ENCODE results near the gene ALDH7A1.
"Not testable (repeated sequence)": the region's sequence is repeated elsewhere in the genome, so short reads cannot be mapped to it uniquely, and the experiment has no call there.

ALDH7A1 gene

GRCh38 chr5:126591549-126591948, 3.5 kb downstream of the ALDH7A1 start:
- DNase-seq = no peak

- no peak for DNase-seq
Measured at GRCh38 chr5:126589536-126590297, 5.3 kb downstream of the ALDH7A1 start.

- no peak for DNase-seq
Measured at GRCh38 chr5:126587551-126588390, 7.2 kb downstream of the ALDH7A1 start.

GRCh38 chr5:126583761-126584160, 11.3 kb downstream of the ALDH7A1 start:
- DNase-seq = no peak

- no peak for DNase-seq
Measured at GRCh38 chr5:126579716-126580115, 15.3 kb downstream of the ALDH7A1 start.

- no peak for DNase-seq
Measured at GRCh38 chr5:126577415-126577814, 17.6 kb downstream of the ALDH7A1 start.

- DNase-seq = no peak
Measured at GRCh38 chr5:126576974-126577373, 18.0 kb downstream of the ALDH7A1 start.

GRCh38 chr5:126575644-126576043, 19.4 kb downstream of the ALDH7A1 start:
- DNase-seq = no peak

GRCh38 chr5:126568206-126568755, 26.7 kb downstream of the ALDH7A1 start:
- no peak for DNase-seq

GRCh38 chr5:126562823-126563222, 32.2 kb downstream of the ALDH7A1 start:
- DNase-seq = no peak

GRCh38 chr5:126561908-126562307, 33.1 kb downstream of the ALDH7A1 start:
- no peak for DNase-seq

- DNase-seq = not testable (repeated sequence)
Measured at GRCh38 chr5:126555101-126555500, 39.9 kb downstream of the ALDH7A1 start.

GRCh38 chr5:126552614-126553013, 42.4 kb downstream of the ALDH7A1 start:
- no peak for DNase-seq

GRCh38 chr5:126544087-126544740, 50.8 kb downstream of the ALDH7A1 start:
- DNase-seq = peak; percentile 14

- DNase-seq = no peak
Measured at GRCh38 chr5:126543660-126544059, 51.4 kb downstream of the ALDH7A1 start.

GRCh38 chr5:126543009-126543408, 52.0 kb downstream of the ALDH7A1 start:
- DNase-seq = no peak

- no peak for DNase-seq
Measured at GRCh38 chr5:126542441-126542840, 52.6 kb downstream of the ALDH7A1 start.

GRCh38 chr5:126540631-126541030, 54.4 kb downstream of the ALDH7A1 start:
- no peak for DNase-seq

GRCh38 chr5:126538579-126538978, 56.4 kb downstream of the ALDH7A1 start:
- DNase-seq = no peak

GRCh38 chr5:126536874-126537273, 58.1 kb downstream of the ALDH7A1 start:
- DNase-seq = no peak

GRCh38 chr5:126535856-126536545, 59.0 kb downstream of the ALDH7A1 start:
- DNase-seq = no peak

- DNase-seq = no peak
Measured at GRCh38 chr5:126534553-126534952, 60.5 kb downstream of the ALDH7A1 start.
